Measurements from ENCODE around the gene SENP1. TPM values are rescaled to one million over a fixed set of nuclear protein-coding genes. Genes with fewer than 3 reads are reported as not detected.

SENP1 gene
- total RNA-seq, 2 experiments from 2014 or later: 45.6 to 50.1 TPM

- no peaks in the 10 kb centered on the region for H3K36me3 Mint-ChIP-seq (ENCODE audit: low read depth)
- H3K9me3 Mint-ChIP-seq (ENCODE audit: insufficient read depth): no peaks in the 10 kb centered on the region
- no peak for DNase-seq
- no peak for ATAC-seq
- H3K27me3 Mint-ChIP-seq (ENCODE audit: low read depth): peaks cover 75% of the 10 kb centered on the region
- no peak overlapping the region for H3K4me3 Mint-ChIP-seq
- H3K27ac Mint-ChIP-seq: no peak overlapping the region
- POLR2A ChIA-PET: no interaction called here
- CTCF ChIA-PET: interaction anchor here (1.2 kb wide), 1 partner anchor 180 kb away, joined by 3 read pairs; no protein-coding TSS in a partner anchor
- H3K4me1 Mint-ChIP-seq (ENCODE audit: low read depth): peaks cover 4% of the 10 kb centered on the region
Measured at GRCh38 chr12:48009471-48009870, 96.4 kb downstream of the SENP1 start.

GRCh38 chr12:48008950-48009349 is 96.9 kb downstream of the SENP1 start:
- Mint-ChIP-seq H3K36me3 (ENCODE audit: low read depth) (no peaks in the 10 kb centered on the region), H3K9me3 (ENCODE audit: insufficient read depth) (no peaks in the 10 kb centered on the region), H3K4me1 (ENCODE audit: low read depth) (peaks cover 6% of the 10 kb centered on the region), H3K27me3 (ENCODE audit: low read depth) (peaks cover 75% of the 10 kb centered on the region), H3K4me3 (no peak overlapping the region), H3K27ac (no peak overlapping the region)
- ChIA-PET CTCF (interaction anchor here (1.2 kb wide), 1 partner anchor 181 kb away, joined by 3 read pairs; no protein-coding TSS in a partner anchor), POLR2A (no interaction called here)
- ATAC-seq (no peak), DNase-seq (no peak)

GRCh38 chr12:48008349-48008748 is 97.5 kb downstream of the SENP1 start:
- H3K27me3 Mint-ChIP-seq (ENCODE audit: low read depth): peaks cover 77% of the 10 kb centered on the region
- no peak for DNase-seq
- H3K4me1 Mint-ChIP-seq (ENCODE audit: low read depth): peaks cover 12% of the 10 kb centered on the region
- ChIA-PET POLR2A (no interaction called here), CTCF (interaction anchor here (1.2 kb wide), 1 partner anchor 181 kb away, joined by 3 read pairs; no protein-coding TSS in a partner anchor)
- H3K4me3 Mint-ChIP-seq: no peak overlapping the region
- no peaks in the 10 kb centered on the region for H3K9me3 Mint-ChIP-seq (ENCODE audit: insufficient read depth)
- no peaks in the 10 kb centered on the region for H3K36me3 Mint-ChIP-seq (ENCODE audit: low read depth)
- no peak overlapping the region for H3K27ac Mint-ChIP-seq
- ATAC-seq: no peak

GRCh38 chr12:48007206-48007605 is 98.7 kb downstream of the SENP1 start:
- DNase-seq: no peak
- ChIA-PET CTCF (interaction anchor here (3.0 kb wide), 1 partner anchor 16 kb away, joined by 9 read pairs; no protein-coding TSS in a partner anchor), POLR2A (no interaction called here)
- Mint-ChIP-seq H3K4me1 (ENCODE audit: low read depth) (peaks cover 24% of the 10 kb centered on the region), H3K9me3 (ENCODE audit: insufficient read depth) (no peaks in the 10 kb centered on the region), H3K4me3 (no peak overlapping the region), H3K27me3 (ENCODE audit: low read depth) (peaks cover 84% of the 10 kb centered on the region), H3K27ac (no peak overlapping the region), H3K36me3 (ENCODE audit: low read depth) (no peaks in the 10 kb centered on the region)
- ATAC-seq: no peak

GRCh38 chr12:48005750-48006021 is 100.2 kb downstream of the SENP1 start:
- H3K4me1 Mint-ChIP-seq (ENCODE audit: low read depth): peaks cover 38% of the 10 kb centered on the region
- H3K4me3 Mint-ChIP-seq: no peak overlapping the region
- H3K36me3 Mint-ChIP-seq (ENCODE audit: low read depth): no peaks in the 10 kb centered on the region
- POLR2A ChIA-PET: no interaction called here
- CTCF ChIA-PET: interaction anchor here (0.8 to 3.0 kb wide), 5 partner anchors 9 to 49 kb away, joined by 3 to 9 read pairs (median 3); partner anchors contain the start of gene TMEM106C
- H3K27me3 Mint-ChIP-seq (ENCODE audit: low read depth): peaks cover 89% of the 10 kb centered on the region
- no peak for ATAC-seq
- DNase-seq: no peak
- H3K9me3 Mint-ChIP-seq (ENCODE audit: insufficient read depth): no peaks in the 10 kb centered on the region
- no peak overlapping the region for H3K27ac Mint-ChIP-seq

GRCh38 chr12:48005001-48005749 is 100.7 kb downstream of the SENP1 start:
- Mint-ChIP-seq H3K36me3 (ENCODE audit: low read depth) (no peaks in the 10 kb centered on the region), H3K27me3 (ENCODE audit: low read depth) (peaks cover 93% of the 10 kb centered on the region), H3K4me3 (peak overlapping the region; percentile 31), H3K27ac (no peak overlapping the region), H3K9me3 (ENCODE audit: insufficient read depth) (no peaks in the 10 kb centered on the region), H3K4me1 (ENCODE audit: low read depth) (peaks cover 38% of the 10 kb centered on the region)
- POLR2A ChIA-PET: no interaction called here
- CTCF ChIA-PET: interaction anchor here (0.8 to 3.0 kb wide), 5 partner anchors 10 to 50 kb away, joined by 3 to 9 read pairs (median 3); partner anchors contain the start of gene TMEM106C
- ATAC-seq (no peak), DNase-seq (no peak)

- no peak within 1 kb of the TSS for H3K27ac Mint-ChIP-seq
- DNase-seq: no peak
- CTCF ChIA-PET: interaction anchor here (1.5 to 2.3 kb wide), 2 partner anchors 11 to 41 kb away, joined by 4 to 6 read pairs; partner anchors contain the start of gene TMEM106C
Measured at GRCh38 chr12:48004053-48004941, 101.6 kb downstream of the SENP1 start, which contains the start of gene COL2A1. Gene COL2A1, minus strand, starts transcription at chr12:48004476. Its CDS starts 155 bp downstream, at chr12:48004321.

GRCh38 chr12:48003226-48004052 is 102.4 kb downstream of the SENP1 start:
- peaks cover 38% of the 10 kb centered on the region for H3K4me1 Mint-ChIP-seq (ENCODE audit: low read depth)
- no peaks in the 10 kb centered on the region for H3K9me3 Mint-ChIP-seq (ENCODE audit: insufficient read depth)
- H3K36me3 Mint-ChIP-seq (ENCODE audit: low read depth): no peaks in the 10 kb centered on the region
- ATAC-seq (peak; percentile 18), DNase-seq (no peak)
- no peak overlapping the region for H3K27ac Mint-ChIP-seq
- H3K27me3 Mint-ChIP-seq (ENCODE audit: low read depth): peaks cover 94% of the 10 kb centered on the region
- POLR2A ChIA-PET: no interaction called here
- CTCF ChIA-PET: interaction anchor here (1.5 to 1.9 kb wide), 2 partner anchors 40 to 186 kb away, joined by 4 to 6 read pairs; partner anchors contain the start of gene TMEM106C
- H3K4me3 Mint-ChIP-seq: peak overlapping the region; percentile 51

More at GRCh38 chr12:48004053-48004941, 101.6 kb downstream of the SENP1 start, which contains the start of gene COL2A1:
- POLR2A ChIA-PET: no interaction called here
- Mint-ChIP-seq H3K9me3 (ENCODE audit: insufficient read depth) (no peaks in the 10 kb centered on the region), H3K4me1 (ENCODE audit: low read depth) (peaks cover 38% of the 10 kb centered on the region), H3K36me3 (ENCODE audit: low read depth) (no peaks in the 10 kb centered on the region), H3K4me3 (peak within 1 kb of the TSS; percentile 51), H3K27me3 (ENCODE audit: low read depth) (peaks cover 94% of the 10 kb centered on the region)
- peak; percentile 59 for ATAC-seq

GRCh38 chr12:48002773-48003218 is 103.1 kb downstream of the SENP1 start:
- DNase-seq (no peak), ATAC-seq (no peak)
- Mint-ChIP-seq H3K4me3 (no peak overlapping the region), H3K4me1 (ENCODE audit: low read depth) (peaks cover 38% of the 10 kb centered on the region), H3K27me3 (ENCODE audit: low read depth) (peaks cover 94% of the 10 kb centered on the region), H3K36me3 (ENCODE audit: low read depth) (no peaks in the 10 kb centered on the region), H3K27ac (no peak overlapping the region), H3K9me3 (ENCODE audit: insufficient read depth) (no peaks in the 10 kb centered on the region)
- ChIA-PET CTCF (interaction anchor here (1.5 to 1.9 kb wide), 2 partner anchors 40 to 187 kb away, joined by 4 to 6 read pairs; partner anchors contain the start of gene TMEM106C), POLR2A (no interaction called here)

GRCh38 chr12:48002414-48002730 is 103.5 kb downstream of the SENP1 start:
- H3K27me3 Mint-ChIP-seq (ENCODE audit: low read depth): peaks cover 92% of the 10 kb centered on the region
- H3K9me3 Mint-ChIP-seq (ENCODE audit: insufficient read depth): no peaks in the 10 kb centered on the region
- H3K4me3 Mint-ChIP-seq: peak overlapping the region; percentile 56
- no peak for ATAC-seq
- POLR2A ChIA-PET: no interaction called here
- CTCF ChIA-PET: interaction anchor here (1.8 to 1.9 kb wide), 2 partner anchors 15 to 187 kb away, joined by 3 to 6 read pairs; no protein-coding TSS in a partner anchor
- no peak overlapping the region for H3K27ac Mint-ChIP-seq
- DNase-seq: no peak
- no peaks in the 10 kb centered on the region for H3K36me3 Mint-ChIP-seq (ENCODE audit: low read depth)
- peaks cover 38% of the 10 kb centered on the region for H3K4me1 Mint-ChIP-seq (ENCODE audit: low read depth)
